Stomach smooth muscle (tissue), 2 donors: ENCODE results near the gene POLA1.

Experiments used
- H3K27ac ChIP-seq: one replicate; pipeline ENCODE4 v1.7.0; 2013; ENCODE audit warnings: mild to moderate bottlenecking, low read length, inconsistent platforms
- H3K27me3 ChIP-seq, 2 donors: one replicate each; pipeline ENCODE4 v1.7.0; 2013; ENCODE audit warnings: low read length in 2 of 2; ENCODE audit not compliant: insufficient read depth in 2 of 2, control insufficient read depth in 1 of 2
- H3K36me3 ChIP-seq, 2 donors: one replicate each; pipeline ENCODE4 v1.7.0; 2013; ENCODE audit warnings: low read length in 2 of 2; ENCODE audit not compliant: control insufficient read depth in 2 of 2, insufficient read depth in 2 of 2
- H3K4me1 ChIP-seq: one replicate; pipeline ENCODE4 v1.7.0; 2013; ENCODE audit warnings: low read length; ENCODE audit not compliant: control insufficient read depth, insufficient read depth
- H3K4me3 ChIP-seq, 2 donors: one replicate each; pipeline ENCODE4 v1.7.0; 2013; ENCODE audit warnings: low read length in 2 of 2
- H3K9ac ChIP-seq, 2 donors: one replicate each; pipeline ENCODE4 v1.7.0; 2013; ENCODE audit warnings: low read length in 2 of 2, mild to moderate bottlenecking in 1 of 2
- H3K9me3 ChIP-seq, 2 donors: one replicate each; pipeline ENCODE4 v1.7.0; 2013; ENCODE audit warnings: low read length in 2 of 2; ENCODE audit not compliant: control insufficient read depth in 2 of 2
- donor health status: healthy.
- donor health status: Pancreatic carcinoma.

The POLA1 gene

DNA sequence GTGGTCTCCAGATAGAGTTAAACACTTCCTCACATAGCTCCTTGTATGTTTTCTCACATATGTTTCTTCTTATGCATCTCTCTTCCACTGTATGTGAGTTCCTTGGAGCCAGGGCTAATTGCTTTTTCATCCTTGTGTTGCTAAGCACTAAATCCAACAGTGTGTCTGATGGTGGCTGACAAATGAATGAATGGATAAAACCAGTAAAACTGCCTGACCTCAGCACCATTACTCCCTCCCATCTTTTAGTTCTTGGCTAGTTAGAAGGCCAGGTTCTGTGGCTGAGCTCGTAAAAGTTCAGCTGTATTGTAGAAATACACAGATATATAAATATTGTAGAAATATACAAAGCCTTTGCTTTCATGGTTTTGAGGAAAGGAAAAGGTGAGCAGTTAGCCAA is 271.7 kb downstream of the POLA1 start:
- no peak overlapping the region for H3K9ac ChIP-seq
- H3K27me3 ChIP-seq, result no peaks in the 10 kb centered on the region
- no peaks in the 10 kb centered on the region for H3K9me3 ChIP-seq
- H3K4me3 ChIP-seq, result no peak overlapping the region
- no peak overlapping the region for H3K27ac ChIP-seq
- no peaks in the 10 kb centered on the region for H3K36me3 ChIP-seq
- no peaks in the 10 kb centered on the region for H3K4me1 ChIP-seq

DNA sequence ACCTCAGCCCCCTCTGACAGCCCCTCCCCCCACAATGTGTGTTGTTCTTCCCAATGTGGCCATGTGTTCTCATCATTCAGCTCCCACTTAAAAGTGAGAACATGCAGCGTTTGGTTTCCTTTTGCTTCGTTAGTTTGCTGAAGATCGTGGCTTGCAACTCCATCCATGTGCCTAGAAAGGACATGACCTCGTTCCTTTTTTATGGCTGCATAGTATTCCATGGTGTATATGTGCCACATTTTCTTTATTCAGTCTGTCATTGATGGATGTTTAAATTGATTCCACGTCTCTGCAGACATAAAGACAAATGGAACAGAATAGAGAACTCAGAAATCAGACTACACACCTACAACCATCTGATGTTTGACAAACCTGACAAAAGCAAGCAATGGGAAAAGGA is 276.1 kb downstream of the POLA1 start:
- no peaks in the 10 kb centered on the region for H3K4me1 ChIP-seq

DNA sequence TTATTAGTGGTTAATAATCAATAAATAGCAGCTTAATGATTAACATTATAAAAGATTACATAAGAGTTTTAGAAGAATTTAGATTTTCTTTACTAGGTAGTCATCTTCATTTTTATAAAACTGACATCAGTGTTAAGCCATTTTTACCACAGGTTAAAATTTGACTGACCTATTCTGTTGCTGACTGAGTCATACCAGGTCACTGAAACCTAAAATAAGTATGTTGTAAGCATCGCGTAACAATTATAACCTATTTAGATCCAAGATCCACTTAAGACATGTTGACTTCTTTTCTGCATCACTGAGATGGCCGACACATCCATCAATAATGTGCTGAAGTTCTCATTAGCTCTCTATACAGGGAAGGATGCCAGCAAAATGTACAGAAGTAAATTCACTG is 285.4 kb downstream of the POLA1 start:
- H3K27me3 ChIP-seq, result no peaks in the 10 kb centered on the region
- no peak overlapping the region for H3K9ac ChIP-seq
- no peaks in the 10 kb centered on the region for H3K4me1 ChIP-seq
- H3K9me3 ChIP-seq, result no peaks in the 10 kb centered on the region
- H3K4me3 ChIP-seq, result no peak overlapping the region
- H3K27ac ChIP-seq, result no peak overlapping the region
- H3K36me3 ChIP-seq, result no peaks in the 10 kb centered on the region

More for the DNA sequence above, 276.1 kb downstream of the POLA1 start:
- no peak overlapping the region for H3K9ac ChIP-seq
- H3K36me3 ChIP-seq, result no peaks in the 10 kb centered on the region
- no peak overlapping the region for H3K27ac ChIP-seq
- H3K4me3 ChIP-seq, result no peak overlapping the region
- no peaks in the 10 kb centered on the region for H3K9me3 ChIP-seq
- no peaks in the 10 kb centered on the region for H3K27me3 ChIP-seq

- Histone ChIP-seq H3K4me1 (no peaks in the 10 kb centered on the region), H3K36me3 (no peaks in the 10 kb centered on the region), H3K9me3 (no peaks in the 10 kb centered on the region), H3K9ac (no peak overlapping the region), H3K27me3 (no peaks in the 10 kb centered on the region), H3K27ac (no peak overlapping the region), H3K4me3 (no peak overlapping the region)
These were observed 287.3 kb downstream of the POLA1 start for GRCh38 chrX:24981030-24981429.

DNA sequence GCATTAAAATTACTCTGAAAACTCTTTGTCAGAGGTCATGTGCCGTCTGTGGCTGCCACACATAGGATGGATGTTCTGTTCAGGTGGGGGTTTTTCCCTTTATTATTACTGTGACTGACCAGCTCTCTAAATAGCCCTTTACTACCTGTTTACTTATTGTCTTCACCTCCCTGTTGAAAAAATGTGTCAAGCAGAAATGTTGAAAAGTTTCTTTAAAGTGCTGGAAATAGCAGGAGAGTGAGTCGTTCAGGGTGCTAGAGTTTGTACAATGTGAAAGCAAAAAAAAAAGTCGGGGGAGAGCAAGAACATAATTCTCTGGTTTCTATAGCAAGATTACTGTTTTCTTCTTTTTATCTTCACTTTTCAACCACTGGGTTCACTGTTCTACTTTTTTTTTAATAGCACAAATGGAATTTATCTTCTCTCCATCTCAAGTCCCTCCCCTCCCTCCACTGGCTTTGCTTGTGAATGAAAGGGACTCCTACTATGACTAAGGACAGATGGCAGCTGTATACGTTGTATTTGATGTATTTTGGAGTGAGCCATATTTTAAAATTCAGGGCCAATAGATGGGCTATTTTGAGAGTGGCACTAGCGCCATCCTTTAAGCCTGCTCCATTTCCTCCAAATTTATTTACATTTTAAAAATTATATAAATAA is 288.7 kb downstream of the POLA1 start:
- no peak overlapping the region for H3K9ac ChIP-seq
- no peaks in the 10 kb centered on the region for H3K27me3 ChIP-seq
- no peak overlapping the region for H3K4me3 ChIP-seq
- no peak overlapping the region for H3K27ac ChIP-seq
- H3K36me3 ChIP-seq, result no peaks in the 10 kb centered on the region
- peaks cover 0 to under 1% of the 10 kb centered on the region in 2 donors for H3K9me3 ChIP-seq
- H3K4me1 ChIP-seq, result no peaks in the 10 kb centered on the region

GRCh38 chrX:24983931-24984330 is 290.2 kb downstream of the POLA1 start:
- H3K36me3 ChIP-seq, result no peaks in the 10 kb centered on the region
- no peaks in the 10 kb centered on the region for H3K27me3 ChIP-seq
- H3K27ac ChIP-seq, result no peak overlapping the region
- H3K9me3 ChIP-seq, result peaks cover 0 to 3% of the 10 kb centered on the region in 2 donors
- no peak overlapping the region for H3K9ac ChIP-seq
- no peak overlapping the region for H3K4me3 ChIP-seq
- H3K4me1 ChIP-seq, result no peaks in the 10 kb centered on the region

GRCh38 chrX:24985120-24985519 is 291.4 kb downstream of the POLA1 start:
- H3K4me3 ChIP-seq, result no peak overlapping the region
- H3K9ac ChIP-seq, result no peak overlapping the region
- no peak overlapping the region for H3K27ac ChIP-seq
- peaks cover 0 to 3% of the 10 kb centered on the region in 2 donors for H3K9me3 ChIP-seq
- H3K4me1 ChIP-seq, result no peaks in the 10 kb centered on the region
- no peaks in the 10 kb centered on the region for H3K36me3 ChIP-seq
- H3K27me3 ChIP-seq, result peaks cover 0 to 2% of the 10 kb centered on the region in 2 donors

DNA sequence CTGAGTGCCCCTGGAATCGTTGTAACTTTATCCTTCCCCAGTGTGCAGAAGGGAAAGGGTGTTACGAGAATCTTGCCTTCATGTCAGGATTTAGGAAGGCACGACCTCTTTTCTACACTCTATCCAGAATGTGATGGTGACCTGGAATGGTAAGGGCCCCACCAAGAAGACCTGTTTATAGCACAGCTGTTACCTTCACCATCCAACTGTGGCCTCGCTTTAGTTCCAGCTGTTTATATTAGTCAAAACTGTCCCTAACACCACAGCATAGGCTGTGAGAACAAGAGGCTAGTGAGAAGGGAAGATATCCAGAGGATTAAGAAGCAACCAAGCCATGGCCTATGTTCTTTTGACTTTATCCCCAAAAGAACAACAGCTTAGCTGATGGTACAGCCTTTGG is 294.0 kb downstream of the POLA1 start:
- peaks cover 0 to 3% of the 10 kb centered on the region in 2 donors for H3K9me3 ChIP-seq
- H3K4me3 ChIP-seq, result no peak overlapping the region
- H3K27me3 ChIP-seq, result peaks cover 0 to 5% of the 10 kb centered on the region in 2 donors
- H3K9ac ChIP-seq, result no peak overlapping the region
- H3K4me1 ChIP-seq, result no peaks in the 10 kb centered on the region
- no peak overlapping the region for H3K27ac ChIP-seq
- H3K36me3 ChIP-seq, result no peaks in the 10 kb centered on the region

DNA sequence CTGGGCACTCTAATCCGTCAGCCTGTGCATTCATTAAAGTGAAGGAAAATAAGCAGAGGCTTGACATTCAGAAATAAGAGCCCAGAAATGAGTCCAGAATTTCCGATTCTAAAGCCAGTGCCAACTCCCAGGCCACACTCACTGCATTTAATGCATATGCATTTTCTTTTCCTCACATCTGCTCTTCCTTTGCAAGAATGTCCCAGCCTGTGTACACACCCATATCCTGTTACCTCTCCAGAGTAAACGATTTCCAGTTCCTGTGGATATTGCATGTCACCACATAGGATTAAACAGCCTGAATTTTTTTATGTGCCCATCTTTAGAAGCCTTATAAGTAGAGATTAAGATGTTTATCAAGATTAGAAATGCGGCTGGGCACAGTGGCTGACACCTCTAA is 294.6 kb downstream of the POLA1 start:
- H3K36me3 ChIP-seq, result no peaks in the 10 kb centered on the region
- no peak overlapping the region for H3K27ac ChIP-seq

DNA sequence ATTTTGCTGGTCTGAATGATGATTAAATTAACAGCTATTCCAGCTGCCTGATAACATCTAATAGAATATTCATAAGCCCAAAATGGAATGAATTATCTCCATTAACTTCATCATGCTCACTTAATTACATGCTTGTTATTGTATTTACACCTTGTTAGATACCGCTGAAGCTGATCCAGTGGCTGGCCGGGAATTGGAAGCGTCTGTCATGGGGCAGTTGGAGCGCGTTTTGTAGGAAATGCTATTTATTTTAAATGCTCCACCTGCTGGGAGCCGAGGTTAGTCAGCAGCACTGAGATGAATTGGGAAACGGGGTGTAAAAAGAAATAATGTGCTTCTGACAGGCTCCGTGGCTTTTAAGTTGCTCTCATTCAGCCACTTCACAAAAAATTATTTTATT is 296.8 kb downstream of the POLA1 start:
- Histone ChIP-seq H3K4me3 (no peak overlapping the region), H3K27ac (no peak overlapping the region), H3K36me3 (no peaks in the 10 kb centered on the region), H3K9me3 (peaks cover 0 to 3% of the 10 kb centered on the region in 2 donors), H3K4me1 (no peaks in the 10 kb centered on the region), H3K9ac (no peak overlapping the region), H3K27me3 (peaks cover 0 to 15% of the 10 kb centered on the region in 2 donors)

More for the DNA sequence above, 294.6 kb downstream of the POLA1 start:
- Histone ChIP-seq H3K9me3 (peaks cover 0 to 3% of the 10 kb centered on the region in 2 donors), H3K4me3 (no peak overlapping the region), H3K9ac (no peak overlapping the region), H3K27me3 (peaks cover 0 to 7% of the 10 kb centered on the region in 2 donors), H3K4me1 (no peaks in the 10 kb centered on the region)

DNA sequence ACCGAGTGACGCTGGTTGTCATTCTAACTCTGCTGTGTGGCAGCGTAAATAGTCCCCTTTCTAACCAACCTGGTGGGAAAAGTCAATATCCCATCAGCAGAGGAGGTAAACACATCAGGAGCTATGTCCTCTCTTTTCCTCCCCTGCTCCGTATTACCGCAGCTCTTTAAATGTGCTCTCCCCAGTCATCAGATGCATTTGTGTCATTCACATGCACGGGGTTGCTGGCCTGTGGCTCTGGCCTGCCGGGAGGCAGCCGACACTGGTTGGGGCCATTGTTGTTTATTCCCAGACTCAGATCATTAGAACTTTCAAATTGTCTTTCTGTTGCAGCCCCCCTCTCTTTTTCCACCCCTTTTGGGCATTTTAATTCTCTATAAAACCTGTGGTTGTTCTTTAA is 300.2 kb downstream of the POLA1 start:
- Histone ChIP-seq H3K36me3 (no peaks in the 10 kb centered on the region), H3K9ac (no peak overlapping the region), H3K27me3 (peaks cover 0 to 20% of the 10 kb centered on the region in 2 donors), H3K27ac (no peak overlapping the region), H3K9me3 (no peaks in the 10 kb centered on the region), H3K4me1 (no peaks in the 10 kb centered on the region), H3K4me3 (no peak overlapping the region)
